ENCODE measurements around the gene CYB5R4. TPM values are rescaled to one million over a fixed set of nuclear protein-coding genes. Genes with fewer than 3 reads are reported as not detected.

The CYB5R4 gene
- total and polyA plus RNA-seq, 7 donors, result 6.1 to 20.3 (median 11.7) TPM

DNA sequence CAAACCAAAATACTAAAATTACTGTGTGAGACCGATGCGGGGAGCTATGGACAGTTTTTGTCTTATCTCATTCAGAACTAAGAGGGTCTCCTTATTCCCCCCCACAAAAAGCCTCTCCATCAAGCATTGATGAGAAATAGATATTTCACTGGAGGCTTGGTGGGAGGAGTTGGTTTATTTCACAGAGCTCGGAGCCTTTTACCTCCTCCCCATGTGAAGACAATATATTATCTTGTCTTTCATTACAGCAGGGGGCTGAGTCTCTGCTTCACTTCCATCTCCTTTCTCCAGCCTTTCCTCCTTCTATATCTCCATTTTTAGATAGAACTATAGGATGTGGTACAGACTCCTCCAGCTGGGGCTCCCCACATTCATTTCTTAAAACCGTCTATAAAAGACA, 144.2 kb downstream of the CYB5R4 start:
- intact Hi-C loops (cut with DNase I), result no loop called here
- H3K36me3 ChIP-seq (ENCODE audit: insufficient read depth in 1 of 2, low read depth in 1 of 2), result no peaks in the 10 kb centered on the region
- DNase-seq, result no peak
- H3K27ac ChIP-seq, result no peak overlapping the region
- no peak overlapping the region for H3K4me3 ChIP-seq
- TF ChIP-seq, protein P1, sequence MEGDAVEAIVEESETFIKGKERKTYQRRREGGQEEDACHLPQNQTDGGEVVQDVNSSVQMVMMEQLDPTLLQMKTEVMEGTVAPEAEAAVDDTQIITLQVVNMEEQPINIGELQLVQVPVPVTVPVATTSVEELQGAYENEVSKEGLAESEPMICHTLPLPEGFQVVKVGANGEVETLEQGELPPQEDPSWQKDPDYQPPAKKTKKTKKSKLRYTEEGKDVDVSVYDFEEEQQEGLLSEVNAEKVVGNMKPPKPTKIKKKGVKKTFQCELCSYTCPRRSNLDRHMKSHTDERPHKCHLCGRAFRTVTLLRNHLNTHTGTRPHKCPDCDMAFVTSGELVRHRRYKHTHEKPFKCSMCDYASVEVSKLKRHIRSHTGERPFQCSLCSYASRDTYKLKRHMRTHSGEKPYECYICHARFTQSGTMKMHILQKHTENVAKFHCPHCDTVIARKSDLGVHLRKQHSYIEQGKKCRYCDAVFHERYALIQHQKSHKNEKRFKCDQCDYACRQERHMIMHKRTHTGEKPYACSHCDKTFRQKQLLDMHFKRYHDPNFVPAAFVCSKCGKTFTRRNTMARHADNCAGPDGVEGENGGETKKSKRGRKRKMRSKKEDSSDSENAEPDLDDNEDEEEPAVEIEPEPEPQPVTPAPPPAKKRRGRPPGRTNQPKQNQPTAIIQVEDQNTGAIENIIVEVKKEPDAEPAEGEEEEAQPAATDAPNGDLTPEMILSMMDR (IDR thresholded peaks at IDR 0.05), result no peak
- no peak for ATAC-seq
- no peaks in the 10 kb centered on the region for H3K9me3 ChIP-seq
- H3K27me3 ChIP-seq (ENCODE audit: insufficient read depth in 3 of 3, low read length in 2 of 3), result no peaks in the 10 kb centered on the region
- 78 to 88% (median 81%) methylated on average over 4 of the region's 4 CpGs for WGBS, 3 donors
- H3K4me1 ChIP-seq, result no peaks in the 10 kb centered on the region

DNA sequence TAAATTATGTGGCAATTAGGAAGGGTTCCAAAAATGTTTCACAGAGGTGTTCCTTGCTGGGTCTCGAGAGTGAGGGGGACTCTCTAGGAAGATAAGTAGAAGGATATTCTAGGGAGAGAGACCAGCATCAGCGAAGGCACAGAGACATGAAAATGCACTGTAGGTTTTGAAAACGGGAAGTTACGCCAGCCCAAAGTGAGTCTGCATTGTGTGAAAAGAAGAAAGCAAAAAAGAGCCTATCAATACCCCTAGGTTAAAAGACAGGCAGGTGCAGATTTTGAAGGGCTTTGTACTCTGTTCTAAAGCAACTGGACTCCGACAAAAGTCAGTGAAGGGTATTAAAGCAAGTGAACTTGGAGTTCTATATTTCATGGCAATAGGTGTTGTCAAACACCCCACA, 148.4 kb downstream of the CYB5R4 start:
- DNase-seq, result no peak

DNA sequence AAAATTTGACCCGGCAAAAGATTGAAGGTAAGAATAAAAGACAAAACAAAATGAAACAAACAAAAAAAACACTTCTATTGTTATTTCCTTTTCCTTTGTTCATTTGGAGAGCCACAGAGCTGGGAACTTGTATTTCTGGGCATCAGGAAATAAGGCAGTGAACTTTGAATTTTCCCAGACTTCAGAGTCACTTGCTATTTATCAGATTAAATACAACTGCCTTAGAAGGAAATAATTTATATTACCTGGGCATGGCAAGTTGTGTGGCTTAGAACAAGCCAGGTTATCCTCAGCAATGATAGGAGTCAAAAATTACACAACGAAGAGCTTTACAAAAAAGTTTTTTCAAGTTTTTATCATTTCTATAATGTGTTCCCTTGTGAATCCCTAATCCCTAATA, 153.9 kb downstream of the CYB5R4 start:
- intact Hi-C loops (cut with DNase I), result no loop called here
- TF ChIP-seq, protein P1 (IDR thresholded peaks at IDR 0.05), result no peak
- H3K27me3 ChIP-seq (ENCODE audit: insufficient read depth in 3 of 3, low read length in 2 of 3), result no peaks in the 10 kb centered on the region
- 74 to 85% (median 82%) methylated on average over 2 of the region's 2 CpGs for WGBS, 3 donors
- ATAC-seq (no peak), DNase-seq (no peak)
- no peaks in the 10 kb centered on the region for H3K9me3 ChIP-seq
- H3K27ac ChIP-seq, result no peak overlapping the region
- H3K4me3 ChIP-seq, result no peak overlapping the region
- no peaks in the 10 kb centered on the region for H3K36me3 ChIP-seq (ENCODE audit: insufficient read depth in 1 of 2, low read depth in 1 of 2)
- no peaks in the 10 kb centered on the region for H3K4me1 ChIP-seq

More for the DNA sequence above, 148.4 kb downstream of the CYB5R4 start:
- Histone ChIP-seq H3K27me3 (ENCODE audit: insufficient read depth in 3 of 3, low read length in 2 of 3) (no peaks in the 10 kb centered on the region), H3K27ac (no peak overlapping the region), H3K36me3 (ENCODE audit: insufficient read depth in 1 of 2, low read depth in 1 of 2) (no peaks in the 10 kb centered on the region), H3K4me3 (no peak overlapping the region), H3K4me1 (no peaks in the 10 kb centered on the region), H3K9me3 (no peaks in the 10 kb centered on the region)
- WGBS, 3 donors, result 73 to 78% (median 78%) methylated on average over 5 of the region's 5 CpGs
- ATAC-seq, result no peak
- intact Hi-C loops (cut with DNase I), result no loop called here
- TF ChIP-seq, protein P1 (IDR thresholded peaks at IDR 0.05), result no peak

DNA sequence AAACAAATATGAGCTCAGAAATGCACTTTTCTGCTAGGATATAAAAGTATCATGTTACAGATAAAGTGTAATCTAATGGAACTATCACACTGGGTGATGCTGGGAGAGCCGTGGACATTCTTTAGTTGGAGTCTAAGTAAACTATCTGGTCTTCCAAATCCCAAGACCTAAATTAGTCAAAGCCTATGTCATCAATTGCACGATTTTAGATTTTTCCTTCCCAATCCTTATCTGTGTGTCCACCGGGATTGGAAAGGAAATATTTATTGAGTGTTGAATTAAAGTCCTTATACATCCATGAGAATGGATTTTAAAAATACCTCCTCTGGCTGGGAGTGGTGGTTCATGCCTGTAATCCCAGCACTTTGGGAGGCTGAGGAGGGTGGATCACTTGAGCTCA, 154.4 kb downstream of the CYB5R4 start:
- WGBS, 3 donors, result 69 to 72% (median 72%) methylated on average over 3 of the region's 3 CpGs
- TF ChIP-seq, protein P1 (IDR thresholded peaks at IDR 0.05), result no peak
- no peak overlapping the region for H3K27ac ChIP-seq
- intact Hi-C loops (cut with DNase I), result no loop called here
- DNase-seq (no peak), ATAC-seq (no peak)
- H3K27me3 ChIP-seq (ENCODE audit: insufficient read depth in 3 of 3, low read length in 2 of 3), result no peaks in the 10 kb centered on the region
- H3K4me1 ChIP-seq, result no peaks in the 10 kb centered on the region
- no peaks in the 10 kb centered on the region for H3K9me3 ChIP-seq
- H3K4me3 ChIP-seq, result no peak overlapping the region
- H3K36me3 ChIP-seq (ENCODE audit: insufficient read depth in 1 of 2, low read depth in 1 of 2), result no peaks in the 10 kb centered on the region

DNA sequence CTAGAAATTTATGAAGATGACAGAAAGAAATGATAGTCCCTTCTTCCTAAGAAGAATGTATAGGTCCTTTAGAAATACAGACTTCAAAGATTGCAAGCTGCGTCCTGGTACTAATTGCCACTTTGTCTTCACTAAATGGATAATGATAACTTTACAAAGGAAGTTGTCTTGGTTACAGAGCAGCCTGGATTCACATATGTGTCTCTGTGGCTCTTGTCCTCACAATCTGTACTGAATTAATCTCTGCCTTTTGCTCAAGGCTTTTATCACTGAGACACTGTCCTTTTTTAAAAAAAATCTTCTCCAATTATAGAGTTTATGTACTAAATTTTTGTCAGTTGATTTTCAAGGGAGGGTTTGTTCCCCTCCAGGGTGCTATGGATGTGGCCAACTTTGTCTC, 156.5 kb downstream of the CYB5R4 start:
- 87 to 97% (median 91%) methylated on average over 1 of the region's 1 CpG for WGBS, 3 donors
- no peak for DNase-seq
- no peak overlapping the region for H3K27ac ChIP-seq
- ATAC-seq, result no peak
- intact Hi-C loops (cut with DNase I), result no loop called here
- no peaks in the 10 kb centered on the region for H3K27me3 ChIP-seq (ENCODE audit: insufficient read depth in 3 of 3, low read length in 2 of 3)
- H3K9me3 ChIP-seq, result no peaks in the 10 kb centered on the region
- no peak overlapping the region for H3K4me3 ChIP-seq
- TF ChIP-seq, protein P1 (IDR thresholded peaks at IDR 0.05), result no peak
- no peaks in the 10 kb centered on the region for H3K4me1 ChIP-seq
- no peaks in the 10 kb centered on the region for H3K36me3 ChIP-seq (ENCODE audit: insufficient read depth in 1 of 2, low read depth in 1 of 2)
